ENCODE results near the gene ATP13A2.

DNA sequence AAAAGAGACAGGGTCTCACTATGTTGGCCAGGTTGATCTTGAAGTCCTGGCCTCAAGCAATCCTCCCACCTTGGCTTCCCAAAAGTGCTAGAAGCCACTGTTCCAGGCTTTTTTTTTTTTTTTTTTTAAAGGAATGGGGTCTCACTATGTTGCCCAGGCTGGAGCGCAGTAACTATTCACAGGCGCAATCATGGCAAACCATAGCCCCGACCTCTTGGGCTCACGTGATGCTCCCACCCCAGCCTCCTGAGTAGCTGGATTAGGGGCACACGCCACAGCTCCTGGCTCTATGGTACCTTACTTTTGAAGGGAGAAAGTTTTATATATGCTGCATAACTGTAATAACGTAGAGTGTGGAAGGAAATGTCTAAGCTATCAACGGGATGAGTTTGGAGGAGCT lies 5.7 kb upstream of the ATP13A2 start:
- no peak for TF ChIP-seq CTCF (conservative IDR thresholded peaks at IDR 0.05; ENCODE audit: low read depth, low read length)
- TF ChIP-seq EZH2 (IDR thresholded peaks at IDR 0.05; ENCODE audit: low read length, unreplicated experiment) = no peak
